Fibroblast of mammary gland (primary cell): ENCODE measurements around the gene SIRPB1.
"Not testable (repeated sequence)": the region's sequence is repeated elsewhere in the genome, so short reads cannot be mapped to it uniquely, and the experiment has no call there.

Experiments used
- DNase-seq: peaks from one replicate; pipeline ENCODE4 v3.0.0-alpha.2; 2010; ENCODE audit warnings: low read depth
- H3K4me3 ChIP-seq: 2 replicates; pipeline ENCODE4 v1.5.1; 2011; ENCODE audit warnings: low read depth, mild to moderate bottlenecking, low read length, moderate library complexity; ENCODE audit not compliant: control insufficient read depth
- TF ChIP-seq, protein P1 (sequence below): conservative IDR thresholded peaks from 2 replicates; pipeline ENCODE4 v1.5.1; 2011; ENCODE audit warnings: low read depth, low read length, inconsistent platforms; ENCODE audit not compliant: control insufficient read depth, insufficient read depth

Gene SIRPB1

DNA sequence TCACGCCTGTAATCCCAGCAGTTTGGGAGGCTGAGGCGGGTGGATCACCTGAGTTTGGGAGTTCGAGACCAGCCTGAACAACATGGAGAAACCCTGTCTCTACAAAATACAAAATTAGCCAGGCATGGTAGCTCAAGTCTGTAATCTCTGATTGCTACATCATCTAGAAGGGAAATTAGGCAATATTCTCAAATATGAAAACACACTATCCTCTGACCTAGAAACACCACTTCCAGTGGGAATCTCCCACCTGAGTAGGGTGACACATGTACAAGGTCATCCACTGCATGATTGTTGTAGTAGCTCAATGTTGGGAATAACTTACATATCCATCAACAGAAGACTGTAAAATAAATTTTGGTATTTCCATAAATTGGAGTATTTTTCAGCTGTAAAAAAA, 43.2 kb downstream of the SIRPB1 start:
- no peak overlapping the region for H3K4me3 ChIP-seq
- TF ChIP-seq, protein P1, sequence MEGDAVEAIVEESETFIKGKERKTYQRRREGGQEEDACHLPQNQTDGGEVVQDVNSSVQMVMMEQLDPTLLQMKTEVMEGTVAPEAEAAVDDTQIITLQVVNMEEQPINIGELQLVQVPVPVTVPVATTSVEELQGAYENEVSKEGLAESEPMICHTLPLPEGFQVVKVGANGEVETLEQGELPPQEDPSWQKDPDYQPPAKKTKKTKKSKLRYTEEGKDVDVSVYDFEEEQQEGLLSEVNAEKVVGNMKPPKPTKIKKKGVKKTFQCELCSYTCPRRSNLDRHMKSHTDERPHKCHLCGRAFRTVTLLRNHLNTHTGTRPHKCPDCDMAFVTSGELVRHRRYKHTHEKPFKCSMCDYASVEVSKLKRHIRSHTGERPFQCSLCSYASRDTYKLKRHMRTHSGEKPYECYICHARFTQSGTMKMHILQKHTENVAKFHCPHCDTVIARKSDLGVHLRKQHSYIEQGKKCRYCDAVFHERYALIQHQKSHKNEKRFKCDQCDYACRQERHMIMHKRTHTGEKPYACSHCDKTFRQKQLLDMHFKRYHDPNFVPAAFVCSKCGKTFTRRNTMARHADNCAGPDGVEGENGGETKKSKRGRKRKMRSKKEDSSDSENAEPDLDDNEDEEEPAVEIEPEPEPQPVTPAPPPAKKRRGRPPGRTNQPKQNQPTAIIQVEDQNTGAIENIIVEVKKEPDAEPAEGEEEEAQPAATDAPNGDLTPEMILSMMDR, result no peak
- no peak for DNase-seq

DNA sequence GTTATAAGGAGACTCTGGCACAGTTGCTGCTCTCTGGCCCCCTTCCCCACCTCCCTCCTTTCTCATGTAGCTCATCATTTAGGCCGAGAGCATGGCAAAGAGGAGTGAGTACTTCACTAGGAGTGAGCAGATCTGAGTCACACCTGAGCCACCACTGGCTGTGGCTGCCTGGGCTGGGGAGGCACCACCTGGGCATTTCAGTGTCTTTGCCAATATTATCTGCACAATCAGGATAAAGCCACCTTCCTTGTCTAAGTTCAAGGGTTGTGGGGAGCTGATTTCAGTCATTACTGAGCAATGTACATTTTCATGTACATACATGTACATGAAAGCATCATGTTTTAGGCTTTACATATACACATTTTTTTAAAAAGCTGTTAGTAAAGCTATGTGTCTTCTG, 43.8 kb downstream of the SIRPB1 start:
- DNase-seq, H3K4me3 ChIP-seq: not testable (repeated sequence)

DNA sequence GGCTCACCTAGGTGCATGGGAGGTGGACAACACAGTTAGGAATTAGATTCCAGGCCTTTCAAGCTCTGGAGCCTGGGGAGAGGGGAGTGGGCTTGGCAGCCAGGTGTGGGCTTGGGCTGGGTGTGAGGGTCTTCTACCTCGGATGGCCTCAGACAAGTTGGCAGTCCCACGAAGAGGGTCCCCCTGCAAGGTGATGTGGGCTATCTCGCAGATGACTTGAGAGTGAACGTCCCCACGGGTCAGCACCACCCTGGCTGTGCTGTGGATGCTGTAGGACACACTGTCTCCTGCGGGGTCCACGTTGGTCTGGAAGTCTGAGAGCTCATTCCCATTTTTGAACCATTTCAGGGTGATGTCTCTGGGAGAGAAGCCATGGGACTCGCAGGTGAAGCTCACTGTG, 48.2 kb downstream of the SIRPB1 start:
- H3K4me3 ChIP-seq, DNase-seq: not testable (repeated sequence)
